SU-DHL-6 (cell line): Measurements from ENCODE around the gene SIGLEC12.

ENCODE experiments used
- EZH2phosphoT487 ChIP-seq: fragments of 200-600 bp; sonication (generic), shearing (Covaris generic); conservative IDR thresholded peaks from 2 replicates; pipeline ENCODE4 v1.6.1; 2018; ENCODE audit warnings: mild to moderate bottlenecking, antibody characterized with exemption, low read length, moderate library complexity, mixed read lengths
- TF ChIP-seq, protein P1 (sequence below): fragments of 200-600 bp; sonication (generic); IDR thresholded peaks from one replicate; pipeline ENCODE4 v1.5.1; 2017; ENCODE audit warnings: antibody characterized with exemption, mild to moderate bottlenecking, low read length, moderate library complexity; ENCODE audit not compliant: insufficient read depth, poor library complexity, severe bottlenecking

DNA sequence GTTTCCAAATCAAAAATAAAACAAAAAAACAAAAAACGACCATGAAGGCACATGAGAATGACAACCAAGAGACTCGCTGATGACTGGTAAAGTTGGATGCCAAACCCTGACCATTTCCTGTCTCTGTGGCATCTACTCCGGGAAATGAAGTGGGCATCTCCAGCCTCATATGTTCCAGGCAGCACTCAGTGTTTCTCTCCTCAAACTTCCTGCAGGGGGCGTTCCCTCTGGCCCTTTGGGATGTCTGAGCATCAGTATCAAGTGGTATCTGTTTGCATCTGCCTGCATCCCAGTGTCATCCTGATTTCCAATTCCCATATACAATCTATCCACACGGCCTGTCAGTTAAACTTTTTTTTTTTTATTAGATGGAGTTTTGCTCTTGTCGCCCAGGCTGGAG is 9.8 kb upstream of the SIGLEC12 start:
- TF ChIP-seq, protein P1, sequence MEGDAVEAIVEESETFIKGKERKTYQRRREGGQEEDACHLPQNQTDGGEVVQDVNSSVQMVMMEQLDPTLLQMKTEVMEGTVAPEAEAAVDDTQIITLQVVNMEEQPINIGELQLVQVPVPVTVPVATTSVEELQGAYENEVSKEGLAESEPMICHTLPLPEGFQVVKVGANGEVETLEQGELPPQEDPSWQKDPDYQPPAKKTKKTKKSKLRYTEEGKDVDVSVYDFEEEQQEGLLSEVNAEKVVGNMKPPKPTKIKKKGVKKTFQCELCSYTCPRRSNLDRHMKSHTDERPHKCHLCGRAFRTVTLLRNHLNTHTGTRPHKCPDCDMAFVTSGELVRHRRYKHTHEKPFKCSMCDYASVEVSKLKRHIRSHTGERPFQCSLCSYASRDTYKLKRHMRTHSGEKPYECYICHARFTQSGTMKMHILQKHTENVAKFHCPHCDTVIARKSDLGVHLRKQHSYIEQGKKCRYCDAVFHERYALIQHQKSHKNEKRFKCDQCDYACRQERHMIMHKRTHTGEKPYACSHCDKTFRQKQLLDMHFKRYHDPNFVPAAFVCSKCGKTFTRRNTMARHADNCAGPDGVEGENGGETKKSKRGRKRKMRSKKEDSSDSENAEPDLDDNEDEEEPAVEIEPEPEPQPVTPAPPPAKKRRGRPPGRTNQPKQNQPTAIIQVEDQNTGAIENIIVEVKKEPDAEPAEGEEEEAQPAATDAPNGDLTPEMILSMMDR, result peak; percentile 20
- TF ChIP-seq EZH2phosphoT487, result no peak
